ENCODE measurements around the gene NEGR1. TPM values are rescaled to one million over a fixed set of nuclear protein-coding genes. Genes with fewer than 3 reads are reported as not detected.

The NEGR1 gene
- total RNA-seq, 1 experiment from 2014 or later, result 0.05 TPM

DNA sequence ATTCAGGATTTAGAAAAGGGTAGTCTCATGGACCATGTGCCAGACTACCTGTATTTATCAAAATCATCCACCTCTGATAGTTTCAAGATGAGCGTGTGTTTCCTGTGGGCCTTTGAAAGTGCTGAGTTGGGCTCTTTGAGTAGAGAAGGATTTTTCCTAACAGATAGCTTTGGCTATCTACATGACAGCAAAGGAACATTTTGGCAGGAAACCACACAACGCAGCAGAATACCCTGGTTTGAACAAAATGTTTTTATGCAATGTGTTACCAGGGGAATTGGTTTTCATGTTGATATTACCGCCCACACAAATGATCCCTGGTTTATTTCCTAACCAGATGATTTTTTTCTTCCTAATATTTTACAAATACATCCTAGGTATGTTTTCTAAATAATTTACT is 431.4 kb downstream of the NEGR1 start:
- Histone ChIP-seq H3K36me3 (ENCODE audit: control insufficient read depth in 1 of 2, insufficient read depth in 2 of 2, low read length in 2 of 2) (no peaks in the 10 kb centered on the region), H3K4me3 (replicated peaks in 1 of 2; ENCODE audit: low read depth in 1 of 2, low read length in 2 of 2) (no peak overlapping the region), H3K4me2 (ENCODE audit: low read length) (no peak overlapping the region), H3K9me3 (ENCODE audit: control insufficient read depth in 1 of 2, insufficient read depth in 1 of 2, low read depth in 1 of 2, low read length in 2 of 2) (peaks cover 8 to 22% of the 10 kb centered on the region in 2 experiments; a peak in 2 of 4 replicates), H3K79me2 (ENCODE audit: insufficient read depth, low read length) (no peaks in the 10 kb centered on the region), H3K4me1 (ENCODE audit: control insufficient read depth in 1 of 2, insufficient read depth in 2 of 2, low read length in 2 of 2) (no peaks in the 10 kb centered on the region), H3K9ac (ENCODE audit: low read length) (no peak overlapping the region), H3K9me2 (ENCODE audit: insufficient read depth) (no peaks in the 10 kb centered on the region), H2AFZ (ENCODE audit: low read depth, low read length, poor library complexity, severe bottlenecking) (no peak overlapping the region), H3K27me3 (ENCODE audit: insufficient read depth, low read length) (no peaks in the 10 kb centered on the region), H4K20me1 (ENCODE audit: insufficient read depth) (no peaks in the 10 kb centered on the region), H3K27ac (ENCODE audit: low read depth, low read length) (no peak overlapping the region)
- ATAC-seq (no peak), DNase-seq (ENCODE audit: low read depth, low spot score) (no peak)
- no TSS peak for BruUV-seq (replicated peaks)
- TF ChIP-seq, protein P1, sequence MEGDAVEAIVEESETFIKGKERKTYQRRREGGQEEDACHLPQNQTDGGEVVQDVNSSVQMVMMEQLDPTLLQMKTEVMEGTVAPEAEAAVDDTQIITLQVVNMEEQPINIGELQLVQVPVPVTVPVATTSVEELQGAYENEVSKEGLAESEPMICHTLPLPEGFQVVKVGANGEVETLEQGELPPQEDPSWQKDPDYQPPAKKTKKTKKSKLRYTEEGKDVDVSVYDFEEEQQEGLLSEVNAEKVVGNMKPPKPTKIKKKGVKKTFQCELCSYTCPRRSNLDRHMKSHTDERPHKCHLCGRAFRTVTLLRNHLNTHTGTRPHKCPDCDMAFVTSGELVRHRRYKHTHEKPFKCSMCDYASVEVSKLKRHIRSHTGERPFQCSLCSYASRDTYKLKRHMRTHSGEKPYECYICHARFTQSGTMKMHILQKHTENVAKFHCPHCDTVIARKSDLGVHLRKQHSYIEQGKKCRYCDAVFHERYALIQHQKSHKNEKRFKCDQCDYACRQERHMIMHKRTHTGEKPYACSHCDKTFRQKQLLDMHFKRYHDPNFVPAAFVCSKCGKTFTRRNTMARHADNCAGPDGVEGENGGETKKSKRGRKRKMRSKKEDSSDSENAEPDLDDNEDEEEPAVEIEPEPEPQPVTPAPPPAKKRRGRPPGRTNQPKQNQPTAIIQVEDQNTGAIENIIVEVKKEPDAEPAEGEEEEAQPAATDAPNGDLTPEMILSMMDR (IDR thresholded peaks at IDR 0.05 in 2 of 3, conservative IDR thresholded peaks at IDR 0.05 in 1 of 3; ENCODE audit: borderline replicate concordance in 1 of 3, insufficient read depth in 1 of 3, low read depth in 2 of 3, low read length in 2 of 3), result no peak
- no peak for TF ChIP-seq EZH2phosphoT487 (IDR thresholded peaks at IDR 0.05; ENCODE audit: borderline replicate concordance)
- TF ChIP-seq YY1 (IDR thresholded peaks at IDR 0.05; ENCODE audit: extremely low read depth, insufficient replicate concordance, low read depth, low read length), result no peak
- no peak for TF ChIP-seq ELF1 (IDR thresholded peaks at IDR 0.05; ENCODE audit: borderline replicate concordance, low read depth)
- no peak for TF ChIP-seq POLR2A (IDR thresholded peaks at IDR 0.05; ENCODE audit: borderline replicate concordance, extremely low read depth, insufficient read depth, insufficient read length)
- TF ChIP-seq JUND (IDR thresholded peaks at IDR 0.05), result no peak
- no peak for TF ChIP-seq FOSL1 (IDR thresholded peaks at IDR 0.05; ENCODE audit: low read depth)
- TF ChIP-seq, protein P2, sequence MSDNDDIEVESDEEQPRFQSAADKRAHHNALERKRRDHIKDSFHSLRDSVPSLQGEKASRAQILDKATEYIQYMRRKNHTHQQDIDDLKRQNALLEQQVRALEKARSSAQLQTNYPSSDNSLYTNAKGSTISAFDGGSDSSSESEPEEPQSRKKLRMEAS (IDR thresholded peaks at IDR 0.05), result no peak
- TF ChIP-seq SIN3A (IDR thresholded peaks at IDR 0.05; ENCODE audit: low read depth), result no peak
- TF ChIP-seq CEBPB (IDR thresholded peaks at IDR 0.05; ENCODE audit: low read depth), result no peak
- no peak for TF ChIP-seq EZH2 (IDR thresholded peaks at IDR 0.05)
- no peak for TF ChIP-seq RAD21 (IDR thresholded peaks at IDR 0.05; ENCODE audit: low read depth)
- no peak for TF ChIP-seq CBX3 (IDR thresholded peaks at IDR 0.05; ENCODE audit: low read depth)
- TF ChIP-seq EGR1 (IDR thresholded peaks at IDR 0.05; ENCODE audit: low read depth), result no peak
- TF ChIP-seq ZFX (IDR thresholded peaks at IDR 0.05), result no peak
- no peak for TF ChIP-seq SP1 (IDR thresholded peaks at IDR 0.05; ENCODE audit: low read depth)
- no peak for TF ChIP-seq TCF7L2 (IDR thresholded peaks at IDR 0.05; ENCODE audit: borderline replicate concordance, extremely low read depth, insufficient read depth, insufficient read length)
- TF ChIP-seq, protein P3, sequence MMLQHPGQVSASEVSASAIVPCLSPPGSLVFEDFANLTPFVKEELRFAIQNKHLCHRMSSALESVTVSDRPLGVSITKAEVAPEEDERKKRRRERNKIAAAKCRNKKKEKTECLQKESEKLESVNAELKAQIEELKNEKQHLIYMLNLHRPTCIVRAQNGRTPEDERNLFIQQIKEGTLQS (IDR thresholded peaks at IDR 0.05), result no peak
- ChIA-PET RAD21 (ENCODE audit: low non-redundant PET in 1 of 2, low total read pairs in 2 of 2, uncharacterized antibody in 2 of 2, unreplicated experiment in 2 of 2) (no interaction called here), POLR2A (no interaction called here), CTCF (no interaction called here)
- intact Hi-C loops (cut with micrococcal nuclease), result no loop called here
